Astrocyte (in vitro differentiated cells and primary cell): ENCODE results near the gene AGTRAP. TPM values are rescaled to one million over a fixed set of nuclear protein-coding genes. Genes with fewer than 3 reads are reported as not detected.

Source experiments
- DNase-seq: peaks from one replicate; pipeline ENCODE4 v3.0.0-alpha.2; 2010; ENCODE audit warnings: low read depth
- FAIRE-seq: peaks from 2 replicates; lab custom pipeline; 2011; peaks lifted over from hg19 to GRCh38; lab: Jason Lieb, UNC
- H2AFZ ChIP-seq: 2 replicates; pipeline ENCODE4 v1.6.0; 2012; ENCODE audit warnings: low read depth, low read length, inconsistent platforms
- H3K27ac ChIP-seq: 2 replicates; pipeline ENCODE4 v1.5.1; 2011; ENCODE audit warnings: low read depth, low read length, inconsistent platforms
- H3K27me3 ChIP-seq: 2 replicates; pipeline ENCODE4 v1.6.0; 2011; ENCODE audit warnings: low read length, inconsistent platforms; ENCODE audit not compliant: insufficient read depth
- H3K36me3 ChIP-seq: 2 replicates; pipeline ENCODE4 v1.5.1; 2011; ENCODE audit warnings: low read length, inconsistent platforms; ENCODE audit not compliant: insufficient read depth
- H3K4me1 ChIP-seq: 2 replicates; pipeline ENCODE4 v1.5.1; 2011; ENCODE audit warnings: low read length, inconsistent platforms; ENCODE audit not compliant: insufficient read depth
- H3K4me2 ChIP-seq: 2 replicates; pipeline ENCODE4 v1.6.0; 2012; ENCODE audit warnings: low read length, inconsistent platforms
- H3K4me3 ChIP-seq: 2 replicates; pipeline ENCODE4 v1.5.1; 2011; ENCODE audit warnings: low read depth, mild to moderate bottlenecking, low read length, inconsistent platforms; ENCODE audit not compliant: insufficient read depth
- H3K79me2 ChIP-seq: 2 replicates; pipeline ENCODE4 v1.6.0; 2012; ENCODE audit warnings: mild to moderate bottlenecking, low read length, inconsistent platforms; ENCODE audit not compliant: insufficient read depth
- H3K9ac ChIP-seq: 2 replicates; pipeline ENCODE4 v1.6.0; 2012; ENCODE audit warnings: mild to moderate bottlenecking, low read length, inconsistent platforms
- H3K9me3 ChIP-seq: 2 replicates; pipeline ENCODE4 v1.5.1; 2012; ENCODE audit warnings: low read depth, mild to moderate bottlenecking, low read length, inconsistent platforms; ENCODE audit not compliant: insufficient read depth
- H4K20me1 ChIP-seq: 2 replicates; pipeline ENCODE4 v1.6.0; 2012; ENCODE audit warnings: low read length, inconsistent platforms; ENCODE audit not compliant: insufficient read depth
- H3K27ac Mint-ChIP-seq: one replicate; pipeline ENCODE4 v1.8.0; 2021; ENCODE audit warnings: mild to moderate bottlenecking, mixed read lengths; ENCODE audit not compliant: unreplicated experiment
- H3K27me3 Mint-ChIP-seq: one replicate; pipeline ENCODE4 v1.8.0; 2021; ENCODE audit warnings: low read depth, mixed read lengths; ENCODE audit not compliant: unreplicated experiment
- H3K36me3 Mint-ChIP-seq: one replicate; pipeline ENCODE4 v1.8.0; 2021; ENCODE audit warnings: low read depth, mixed read lengths; ENCODE audit not compliant: unreplicated experiment
- H3K4me1 Mint-ChIP-seq: one replicate; pipeline ENCODE4 v1.8.0; 2021; ENCODE audit warnings: low read depth, mixed read lengths; ENCODE audit not compliant: unreplicated experiment
- H3K4me3 Mint-ChIP-seq: one replicate; pipeline ENCODE4 v1.8.0; 2021; ENCODE audit warnings: mild to moderate bottlenecking, moderate library complexity, mixed read lengths; ENCODE audit not compliant: unreplicated experiment
- H3K9me3 Mint-ChIP-seq: one replicate; pipeline ENCODE4 v1.8.0; 2021; ENCODE audit warnings: mild to moderate bottlenecking, mixed read lengths; ENCODE audit not compliant: unreplicated experiment
- CTCF ChIP-seq: IDR thresholded peaks from 2 replicates; pipeline ENCODE4 v1.5.1; 2011; ENCODE audit warnings: low read depth, mild to moderate bottlenecking, inconsistent platforms, low read length, moderate library complexity; ENCODE audit not compliant: insufficient read depth
- EZH2 ChIP-seq: IDR thresholded peaks from 2 replicates; pipeline ENCODE4 v1.6.1; 2012; ENCODE audit warnings: mild to moderate bottlenecking, low read length, inconsistent platforms; ENCODE audit not compliant: insufficient read depth
- total RNA-seq: library from RNA; stranded (reverse); gene quantifications from 2 replicates; pipeline ENCODE4 v1.2.1, GENCODE V29; 2021

Gene AGTRAP
- total RNA-seq, 1 donor from 2014 or later: 38.7 TPM

- H3K4me3 ChIP-seq: no peak overlapping the region
- H3K9me3 ChIP-seq: no peaks in the 10 kb centered on the region
- H4K20me1 ChIP-seq: no peaks in the 10 kb centered on the region
- Mint-ChIP-seq H3K4me1 (peaks cover 23% of the 10 kb centered on the region), H3K27me3 (no peaks in the 10 kb centered on the region), H3K9me3 (no peaks in the 10 kb centered on the region), H3K27ac (peak overlapping the region; percentile 98), H3K36me3 (no peaks in the 10 kb centered on the region), H3K4me3 (peak overlapping the region; percentile 60)
- FAIRE-seq (no peak), DNase-seq (peak; percentile 38)
- no peak for TF ChIP-seq EZH2
- no peak for TF ChIP-seq CTCF
- H3K4me2 ChIP-seq: peak overlapping the region; percentile 80
- no peak overlapping the region for H3K27ac ChIP-seq
- peaks cover 27% of the 10 kb centered on the region for H3K4me1 ChIP-seq
- no peaks in the 10 kb centered on the region for H3K79me2 ChIP-seq
- no peaks in the 10 kb centered on the region for H3K27me3 ChIP-seq
- H3K9ac ChIP-seq: peak overlapping the region; percentile 49
- peak overlapping the region; percentile 89 for H2AFZ ChIP-seq
- no peaks in the 10 kb centered on the region for H3K36me3 ChIP-seq
Measured at GRCh38 chr1:11731691-11732283, 4.1 kb upstream of the AGTRAP start.

- H3K9me3 Mint-ChIP-seq: no peaks in the 10 kb centered on the region
Measured at GRCh38 chr1:11733306-11733705, 2.6 kb upstream of the AGTRAP start.

More at GRCh38 chr1:11733306-11733705, 2.6 kb upstream of the AGTRAP start:
- FAIRE-seq (no peak), DNase-seq (no peak)
- H3K27me3 Mint-ChIP-seq: no peaks in the 10 kb centered on the region
- peaks cover 27% of the 10 kb centered on the region for H3K4me1 Mint-ChIP-seq
- no peak overlapping the region for H3K4me3 Mint-ChIP-seq
- Histone ChIP-seq H3K4me1 (peaks cover 35% of the 10 kb centered on the region), H4K20me1 (no peaks in the 10 kb centered on the region), H3K36me3 (no peaks in the 10 kb centered on the region), H3K27me3 (no peaks in the 10 kb centered on the region), H3K27ac (no peak overlapping the region), H3K9me3 (no peaks in the 10 kb centered on the region), H3K4me2 (no peak overlapping the region), H3K9ac (no peak overlapping the region), H3K79me2 (peaks cover 2% of the 10 kb centered on the region), H2AFZ (no peak overlapping the region), H3K4me3 (no peak overlapping the region)
- H3K27ac Mint-ChIP-seq: no peak overlapping the region
- H3K36me3 Mint-ChIP-seq: peaks cover 1% of the 10 kb centered on the region
- no peak for TF ChIP-seq EZH2
- no peak for TF ChIP-seq CTCF
